Testis (tissue), 3 donors: Measurements from ENCODE around the gene SLC44A5. TPM values are rescaled to one million over a fixed set of nuclear protein-coding genes. Genes with fewer than 3 reads are reported as not detected.

Experiments
- DNase-seq: peaks from one replicate; pipeline ENCODE4 v3.0.0-alpha.2; 2019
- H3K27ac ChIP-seq, 2 donors: fragments of 200-600 bp; sonication (generic); one replicate each; pipeline ENCODE4 v1.5.1; 2019
- H3K27me3 ChIP-seq: fragments of 200-600 bp; sonication (generic); one replicate; pipeline ENCODE4 v1.5.1; 2019
- H3K36me3 ChIP-seq: fragments of 200-600 bp; sonication (generic); one replicate; pipeline ENCODE4 v1.5.1; 2017; ENCODE audit warnings: low read depth; ENCODE audit errors: missing control alignments
- H3K4me1 ChIP-seq: fragments of 200-600 bp; sonication (generic); one replicate; pipeline ENCODE4 v1.5.1; 2019
- H3K4me3 ChIP-seq, 2 donors: fragments of 200-600 bp; sonication (generic); one replicate each; pipeline ENCODE4 v1.5.1; 2017 to 2019
- H3K9me3 ChIP-seq: fragments of 200-600 bp; sonication (generic); one replicate; pipeline ENCODE4 v1.5.1; 2017
- POLR2A ChIP-seq: fragments of 450-650 bp; IDR thresholded peaks from one replicate; pipeline ENCODE4 v1.6.1; 2017; ENCODE audit warnings: antibody characterized with exemption, mild to moderate bottlenecking, moderate library complexity
- WGBS, 2 donors: methylation state at CpG; one replicate each; pipeline ENCODE4 v1.1.5; 2018; 5-methylcytosine and 5-hydroxymethylcytosine counted together
- intact Hi-C: fragments of 100-400 bp; cut with DNase I; formaldehyde crosslinking; loops from one replicate; pipeline ENCODE4 v1.15.1; 2023; ENCODE audit warnings: low total_unique reads
- polyA plus RNA-seq: library from polyadenylated mRNA; stranded (reverse); fragments of 350-450 nt; fragmentation: Illumina TruSeq; extraction: RNeasy Lipid Tissue Mini Kit (QIAGEN cat#74804); gene quantifications from one replicate; pipeline ENCODE4 v1.2.3, GENCODE V29; 2014; ENCODE audit warnings: low read depth, low replicate concordance; ENCODE audit not compliant: insufficient read depth
- total RNA-seq, 2 donors: library from RNA; depleted of rRNA; stranded (reverse); fragments of >200 nt; gene quantifications; one replicate each; pipeline ENCODE4 v1.2.3, GENCODE V29; 2016
- TF ChIP-seq, protein P1 (sequence below), 3 experiments: fragments of 450-650 bp in 2 of 3; fragments of 200-600 bp in 1 of 3; sonication (generic) in 1 of 3; IDR thresholded peaks; one replicate each; pipeline ENCODE4 v1.5.1; 2016 to 2019; ENCODE audit warnings: antibody characterized with exemption in 3 of 3, mild to moderate bottlenecking in 2 of 3, moderate library complexity in 1 of 3

Gene SLC44A5
- total and polyA plus RNA-seq, 3 donors from 2014 or later = 4.9 to 10.6 (median 4.9) TPM

DNA sequence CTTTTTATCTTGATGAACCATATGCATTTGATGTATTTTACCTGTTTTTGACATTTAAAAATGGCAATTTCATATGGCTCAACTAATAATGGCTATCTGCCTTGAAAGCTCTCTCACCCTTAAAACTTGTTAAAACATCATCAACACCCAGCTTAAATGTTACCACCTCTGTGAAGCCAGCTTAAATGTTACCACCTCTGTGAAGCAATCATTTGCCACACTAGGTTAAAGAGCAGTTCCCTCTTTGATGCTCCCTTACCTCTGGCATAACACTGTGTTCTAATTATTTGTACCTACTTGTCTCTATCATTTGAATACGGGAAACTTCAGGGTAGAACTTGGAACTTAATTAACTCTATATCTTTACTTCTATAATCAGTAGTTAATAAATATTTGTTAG is 294.7 kb downstream of the SLC44A5 start:
- no peak overlapping the region for H3K27ac ChIP-seq
- H3K9me3 ChIP-seq = no peaks in the 10 kb centered on the region
- H3K4me1 ChIP-seq = no peaks in the 10 kb centered on the region
- no peak for DNase-seq
- WGBS, 2 donors = 55 to 69% methylated on average over 1 of the region's 1 CpG
- H3K4me3 ChIP-seq = no peak overlapping the region
- no peak for TF ChIP-seq POLR2A
- TF ChIP-seq, protein P1, sequence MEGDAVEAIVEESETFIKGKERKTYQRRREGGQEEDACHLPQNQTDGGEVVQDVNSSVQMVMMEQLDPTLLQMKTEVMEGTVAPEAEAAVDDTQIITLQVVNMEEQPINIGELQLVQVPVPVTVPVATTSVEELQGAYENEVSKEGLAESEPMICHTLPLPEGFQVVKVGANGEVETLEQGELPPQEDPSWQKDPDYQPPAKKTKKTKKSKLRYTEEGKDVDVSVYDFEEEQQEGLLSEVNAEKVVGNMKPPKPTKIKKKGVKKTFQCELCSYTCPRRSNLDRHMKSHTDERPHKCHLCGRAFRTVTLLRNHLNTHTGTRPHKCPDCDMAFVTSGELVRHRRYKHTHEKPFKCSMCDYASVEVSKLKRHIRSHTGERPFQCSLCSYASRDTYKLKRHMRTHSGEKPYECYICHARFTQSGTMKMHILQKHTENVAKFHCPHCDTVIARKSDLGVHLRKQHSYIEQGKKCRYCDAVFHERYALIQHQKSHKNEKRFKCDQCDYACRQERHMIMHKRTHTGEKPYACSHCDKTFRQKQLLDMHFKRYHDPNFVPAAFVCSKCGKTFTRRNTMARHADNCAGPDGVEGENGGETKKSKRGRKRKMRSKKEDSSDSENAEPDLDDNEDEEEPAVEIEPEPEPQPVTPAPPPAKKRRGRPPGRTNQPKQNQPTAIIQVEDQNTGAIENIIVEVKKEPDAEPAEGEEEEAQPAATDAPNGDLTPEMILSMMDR (IDR thresholded peaks at IDR 0.05) = no peak
- intact Hi-C loops = no loop called here
- no peaks in the 10 kb centered on the region for H3K36me3 ChIP-seq
- no peaks in the 10 kb centered on the region for H3K27me3 ChIP-seq

DNA sequence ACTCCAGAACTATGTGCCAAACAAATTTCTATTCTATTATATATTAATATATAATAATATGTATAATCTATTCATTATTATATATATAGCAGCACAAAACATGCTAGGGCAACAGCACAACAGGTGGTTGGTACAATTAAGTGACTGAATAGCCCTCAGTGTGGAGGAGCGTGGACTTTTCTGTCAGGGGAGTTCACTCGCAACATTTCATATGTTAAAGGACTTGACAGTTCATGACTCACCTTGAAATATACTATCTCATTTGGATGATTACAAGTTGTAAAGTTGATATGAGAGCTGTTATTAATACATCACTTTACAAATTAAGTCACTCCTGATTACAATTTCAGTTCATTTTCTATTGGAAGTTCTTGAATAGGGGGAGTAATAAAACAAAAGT is 298.3 kb downstream of the SLC44A5 start:
- Histone ChIP-seq H3K9me3 (no peaks in the 10 kb centered on the region), H3K4me3 (no peak overlapping the region)
- 51 to 68% methylated on average over 2 of the region's 2 CpGs for WGBS, 2 donors

DNA sequence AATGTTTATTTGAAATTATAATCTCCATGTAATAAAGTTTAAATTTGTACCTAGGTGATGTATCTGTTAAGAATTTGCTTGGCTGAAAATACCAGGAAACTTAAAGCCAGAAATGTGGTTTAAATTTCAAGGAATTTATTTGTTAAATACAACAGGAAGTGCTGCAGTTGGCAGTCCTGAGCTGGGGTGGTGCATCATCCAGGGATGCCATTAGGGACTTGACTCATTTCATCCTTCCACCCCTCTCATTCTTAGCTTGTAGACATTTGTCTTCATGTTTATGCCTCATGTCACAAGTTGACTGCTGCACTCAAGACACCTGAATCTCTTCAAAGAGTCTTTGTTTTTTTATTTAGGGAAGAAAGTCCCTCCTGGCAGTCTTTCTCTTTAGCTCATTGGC is 300.8 kb downstream of the SLC44A5 start:
- Histone ChIP-seq H3K36me3 (no peaks in the 10 kb centered on the region), H3K27ac (no peak overlapping the region), H3K27me3 (no peaks in the 10 kb centered on the region), H3K4me1 (no peaks in the 10 kb centered on the region), H3K9me3 (no peaks in the 10 kb centered on the region), H3K4me3 (no peak overlapping the region)
- DNase-seq = no peak
- intact Hi-C loops = no loop called here
- TF ChIP-seq, protein P1 (IDR thresholded peaks at IDR 0.05) = no peak
- no peak for TF ChIP-seq POLR2A

More for the DNA sequence above, 298.3 kb downstream of the SLC44A5 start:
- no peak overlapping the region for H3K27ac ChIP-seq
- DNase-seq = no peak
- TF ChIP-seq, protein P1 (IDR thresholded peaks at IDR 0.05) = no peak
- no peak for TF ChIP-seq POLR2A
- H3K36me3 ChIP-seq = no peaks in the 10 kb centered on the region
- intact Hi-C loops = no loop called here
- H3K4me1 ChIP-seq = no peaks in the 10 kb centered on the region
- H3K27me3 ChIP-seq = no peaks in the 10 kb centered on the region

DNA sequence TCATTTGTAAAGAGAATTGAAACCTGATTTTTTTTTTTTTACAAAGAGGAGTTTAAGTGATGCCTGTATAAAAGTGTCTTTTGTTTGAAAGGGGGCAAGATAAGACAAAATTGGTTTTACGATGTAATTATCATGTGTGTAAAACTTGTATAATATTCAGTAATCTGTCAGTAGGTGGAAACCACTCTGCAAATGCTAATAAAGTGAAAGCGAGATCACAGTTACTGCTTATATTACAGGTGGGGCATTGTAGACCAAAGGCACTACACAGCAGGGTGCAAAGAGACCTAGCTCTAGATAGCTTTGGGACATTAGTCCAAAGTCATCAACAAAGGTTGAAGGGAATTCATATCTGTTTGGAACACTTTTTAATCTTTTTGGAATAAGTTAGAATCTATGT is 302.5 kb downstream of the SLC44A5 start:
- WGBS, 2 donors = 69 to 88% methylated on average over 2 of the region's 2 CpGs
- Histone ChIP-seq H3K27ac (no peak overlapping the region), H3K36me3 (no peaks in the 10 kb centered on the region), H3K4me1 (no peaks in the 10 kb centered on the region), H3K27me3 (no peaks in the 10 kb centered on the region), H3K9me3 (no peaks in the 10 kb centered on the region), H3K4me3 (no peak overlapping the region)
- intact Hi-C loops = no loop called here
- no peak for DNase-seq
- TF ChIP-seq, protein P1 (IDR thresholded peaks at IDR 0.05) = no peak
- TF ChIP-seq POLR2A = no peak

DNA sequence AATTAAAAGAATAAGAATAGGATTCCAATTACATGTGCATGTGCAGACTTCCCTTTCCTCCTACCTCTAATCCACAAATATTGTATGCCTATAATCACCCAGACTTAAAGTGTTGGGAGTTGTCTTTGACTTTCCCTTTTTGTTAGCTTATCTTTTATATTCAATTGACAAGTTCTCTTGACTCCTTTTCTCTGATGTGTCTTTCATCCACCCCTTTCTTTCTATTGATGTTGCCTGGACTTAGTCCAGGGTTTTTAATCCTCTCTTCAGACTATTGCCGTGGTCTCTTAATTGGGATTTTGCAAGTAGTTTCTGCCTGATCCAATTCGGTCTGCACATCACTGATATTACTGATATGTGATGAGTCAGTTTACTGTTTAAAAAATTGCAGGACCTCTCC is 305.9 kb downstream of the SLC44A5 start:
- no peaks in the 10 kb centered on the region for H3K4me1 ChIP-seq
- WGBS, 2 donors = 70 to 73% methylated on average over 2 of the region's 2 CpGs
- intact Hi-C loops = no loop called here

More for the DNA sequence above, 305.9 kb downstream of the SLC44A5 start:
- Histone ChIP-seq H3K36me3 (no peaks in the 10 kb centered on the region), H3K27ac (no peak overlapping the region), H3K4me3 (no peak overlapping the region), H3K27me3 (no peaks in the 10 kb centered on the region), H3K9me3 (no peaks in the 10 kb centered on the region)
- no peak for DNase-seq
- TF ChIP-seq POLR2A = no peak
- TF ChIP-seq, protein P1 (IDR thresholded peaks at IDR 0.05) = no peak
